Measurements from ENCODE around the gene SUPT6H. TPM values are rescaled to one million over a fixed set of nuclear protein-coding genes. Genes with fewer than 3 reads are reported as not detected.

The SUPT6H gene
- total and polyA plus RNA-seq, 9 of the 15 experiments (the other 6 are each of a cell fraction or from before 2014, with no cell fraction given), result 1.7 to 77.7 (median 49.2) TPM

GRCh38 chr17:28724500-28725165, 62.6 kb downstream of the SUPT6H start (continued):
- TF ChIP-seq ZNF449 (CRISPR knock-in tag; IDR thresholded peaks at IDR 0.05), result no peak
- no peak for TF ChIP-seq ZKSCAN1 (IDR thresholded peaks at IDR 0.05; ENCODE audit: low read depth, low read length)
- TF ChIP-seq GMEB1 (CRISPR knock-in tag; IDR thresholded peaks at IDR 0.05), result no peak
- TF ChIP-seq EZH2 (IDR thresholded peaks at IDR 0.05; ENCODE audit: borderline replicate concordance, low read depth, low read length), result no peak
- no peak for TF ChIP-seq DIDO1 (tag; IDR thresholded peaks at IDR 0.05; ENCODE audit: low read depth)
- TF ChIP-seq TEAD4 (IDR thresholded peaks at IDR 0.05; ENCODE audit: low read length), result peak; percentile 22; the same call in 1 of the 2 replicates
- no peak for TF ChIP-seq TEAD4 (CRISPR knock-in tag; IDR thresholded peaks at IDR 0.05; ENCODE audit: borderline replicate concordance)
- TF ChIP-seq KLF1 (tag; IDR thresholded peaks at IDR 0.05), result no peak
- no peak for TF ChIP-seq CREB1 (IDR thresholded peaks at IDR 0.05)
- no peak for TF ChIP-seq CREB1 (CRISPR knock-in tag; IDR thresholded peaks at IDR 0.05)
- TF ChIP-seq RBM14 (IDR thresholded peaks at IDR 0.05; ENCODE audit: borderline replicate concordance, insufficient read depth, low read depth, low read length), result no peak
- peak; percentile 77 for TF ChIP-seq POLR2A (conservative IDR thresholded peaks at IDR 0.05)
- no peak for TF ChIP-seq CGGBP1 (CRISPR knock-in tag; IDR thresholded peaks at IDR 0.05)
- TF ChIP-seq ZBTB40 (IDR thresholded peaks at IDR 0.05), result no peak
- TF ChIP-seq ZBTB40 (CRISPR knock-in tag; IDR thresholded peaks at IDR 0.05), result no peak

All from K562 (cell line).